Caco-2 (cell line): Measurements from ENCODE around the gene ADAMTS5. TPM values are rescaled to one million over a fixed set of nuclear protein-coding genes. Genes with fewer than 3 reads are reported as not detected.
A peak's percentile ranks its signal among the peaks of the same experiment; 100 is the strongest.

Experiments used
- Bru-seq: library from RNA; stranded (reverse); fragments of 400-500 nt; gene quantifications from one replicate; lab custom pipeline; 2021; lab: Mats Ljungman, UMichigan
- BruChase-seq, 2 experiments: library from RNA; stranded (reverse); fragments of 400-500 nt; gene quantifications; one replicate each; lab custom pipeline; 2021; lab: Mats Ljungman, UMichigan
- BruUV-seq: library from RNA; stranded (reverse); fragments of 400-500 nt; replicated peaks from 2 replicates; lab custom pipeline; 2021; lab: Mats Ljungman, UMichigan
- CTCF ChIA-PET: fragments of 300-600 bp; sonication (Branson Sonifier 250); formaldehyde crosslinking; loops from one replicate; lab custom pipeline; 2022; ENCODE audit warnings: antibody characterized with exemption; lab: Charles Lee
- POLR2A ChIA-PET: fragments of 300-600 bp; sonication (Branson Sonifier 250); formaldehyde crosslinking; loops from one replicate; lab custom pipeline; 2022; ENCODE audit warnings: antibody characterized with exemption; lab: Charles Lee
- DNase-seq, 2 experiments: peaks; one replicate each; pipeline versions ENCODE4 v3.0.0 to v3.0.0-alpha.2; 2020 to 2022
- H3K27me3 ChIP-seq: replicated peaks from 2 replicates; pipeline ENCODE4 v1.6.0; 2011; ENCODE audit warnings: low read length; ENCODE audit not compliant: control insufficient read depth, insufficient read depth
- H3K36me3 ChIP-seq: 2 replicates; pipeline ENCODE4 v1.5.1; 2011; ENCODE audit warnings: low read length; ENCODE audit not compliant: control insufficient read depth, insufficient read depth
- H3K4me1 ChIP-seq: fragments of 250-450 bp; sonication (Bioruptor Pico); 2 replicates; pipeline ENCODE4 v1.5.1; 2020; ENCODE audit warnings: mild to moderate bottlenecking
- H3K4me3 ChIP-seq: 2 replicates; pipeline ENCODE4 v1.5.1; 2011; ENCODE audit warnings: low read depth, mild to moderate bottlenecking, control low read depth, low read length
- H3K9me3 ChIP-seq: fragments of 250-450 bp; sonication (Bioruptor Pico); 2 replicates; pipeline ENCODE4 v1.5.1; 2020; ENCODE audit warnings: mild to moderate bottlenecking, moderate library complexity
- H3K27ac Mint-ChIP-seq: one replicate; pipeline ENCODE4 v1.8.0; 2022; ENCODE audit warnings: mixed read lengths; ENCODE audit not compliant: unreplicated experiment
- H3K27me3 Mint-ChIP-seq: one replicate; pipeline ENCODE4 v1.8.0; 2022; ENCODE audit warnings: mixed read lengths; ENCODE audit not compliant: insufficient read depth, unreplicated experiment
- H3K36me3 Mint-ChIP-seq: one replicate; pipeline ENCODE4 v1.8.0; 2022; ENCODE audit warnings: mild to moderate bottlenecking, mixed read lengths; ENCODE audit not compliant: insufficient read depth, unreplicated experiment
- H3K4me1 Mint-ChIP-seq: one replicate; pipeline ENCODE4 v1.8.0; 2022; ENCODE audit warnings: low read depth, mixed read lengths; ENCODE audit not compliant: unreplicated experiment
- H3K4me3 Mint-ChIP-seq: one replicate; pipeline ENCODE4 v1.8.0; 2022; ENCODE audit warnings: mild to moderate bottlenecking, moderate library complexity, mixed read lengths; ENCODE audit not compliant: unreplicated experiment
- H3K9me3 Mint-ChIP-seq: one replicate; pipeline ENCODE4 v1.8.0; 2022; ENCODE audit warnings: mixed read lengths; ENCODE audit not compliant: unreplicated experiment
- CTCF ChIP-seq, 2 experiments: fragments of 200-600 bp in 1 of 2; IDR thresholded peaks; 1 replicate in 1 of 2; 2 replicates in 1 of 2; pipeline versions ENCODE4 v1.5.1 to v1.8.0; 2011 to 2022; ENCODE audit warnings: antibody characterized with exemption in 1 of 2, control low read depth in 1 of 2, inconsistent platforms in 1 of 2, low read depth in 1 of 2, low read length in 1 of 2, mild to moderate bottlenecking in 1 of 2, moderate library complexity in 1 of 2; ENCODE audit not compliant: insufficient read depth in 1 of 2, severe bottlenecking in 1 of 2, unreplicated experiment in 1 of 2
- intact Hi-C: fragments of 100-400 bp; cut with micrococcal nuclease; formaldehyde crosslinking; loops from one replicate; pipeline ENCODE4 v1.10.0; 2022; ENCODE audit not compliant: unreplicated experiment
- long read RNA-seq: library from polyadenylated mRNA; stranded (forward); transcript quantifications from one replicate; pipeline ENCODE4 v2.0.0, GENCODE V29; 2022
- total RNA-seq: library from RNA; stranded (reverse); gene quantifications from 2 replicates; pipeline ENCODE4 v1.2.3, GENCODE V29; 2022

Gene ADAMTS5
- total RNA-seq (not detected in 2 replicates), Bru-seq, nascent RNA (not detected), BruChase-seq, experiment 1, labeled RNA remaining after a 2-hour chase (not detected), BruChase-seq, experiment 2, labeled RNA remaining after a 6-hour chase (not detected)
- long read RNA-seq: 0 reads

DNA sequence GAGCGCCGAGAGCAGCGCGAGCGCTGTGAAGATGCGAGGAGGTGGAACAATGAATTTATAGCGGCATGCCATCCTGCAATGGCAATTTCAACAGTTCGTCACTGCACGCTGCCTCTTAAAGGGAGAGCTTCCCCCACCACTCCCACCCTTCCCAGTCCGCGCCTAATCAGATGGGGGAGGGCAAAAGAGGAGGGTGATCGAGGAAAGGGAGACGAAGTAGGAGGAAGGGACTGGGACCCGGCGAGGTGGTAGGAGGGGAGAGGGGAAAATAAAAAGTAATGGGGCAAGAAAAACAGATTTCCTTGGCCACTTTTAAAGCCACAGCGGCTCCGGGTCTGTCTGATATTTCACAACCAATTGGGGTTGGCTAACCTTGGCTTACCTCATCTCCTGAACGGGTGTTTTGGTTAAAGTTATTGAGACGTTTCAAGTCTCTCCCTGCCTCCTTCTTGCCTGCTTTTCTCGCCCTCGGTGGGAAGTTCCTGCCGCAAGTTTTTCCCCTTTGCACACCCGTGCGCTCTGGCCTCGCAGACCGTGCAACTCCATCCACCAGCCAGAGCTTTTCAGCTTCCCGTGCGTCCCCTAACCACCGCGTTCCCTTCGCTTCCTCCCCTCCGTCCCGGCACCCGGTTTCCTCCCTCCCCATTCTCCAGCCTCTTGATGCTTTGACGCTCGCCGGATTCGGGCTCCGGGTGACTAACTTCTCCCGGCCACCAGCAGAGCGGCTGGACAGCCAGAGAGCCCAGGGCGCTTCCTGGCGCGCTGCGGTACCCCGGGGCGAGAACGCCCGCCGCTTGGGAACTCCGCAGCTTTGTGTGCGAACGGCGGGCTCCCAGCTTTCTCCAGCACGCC, at the start of gene ADAMTS5:
TSS of gene ADAMTS5 (minus strand) at position 27 of the 852 bp plus-strand sequence. CDS start 697 bp downstream, outside the sequence.
- no peak within 1 kb of the TSS for H3K4me3 ChIP-seq
- H3K9me3 ChIP-seq: no peaks in the 10 kb centered on the region
- H3K27me3 ChIP-seq: no peaks in the 10 kb centered on the region
- peaks cover 5% of the 10 kb centered on the region for H3K36me3 Mint-ChIP-seq
- H3K4me1 Mint-ChIP-seq: no peaks in the 10 kb centered on the region
- peaks cover 6% of the 10 kb centered on the region for H3K27me3 Mint-ChIP-seq
- no peak for DNase-seq
- H3K27ac Mint-ChIP-seq: no peak within 1 kb of the TSS
- peak within 1 kb of the TSS; percentile 12 for H3K4me3 Mint-ChIP-seq
- no TSS peak for BruUV-seq
- no peaks in the 10 kb centered on the region for H3K9me3 Mint-ChIP-seq
- no peaks in the 10 kb centered on the region for H3K4me1 ChIP-seq
- POLR2A ChIA-PET: no interaction called here
- CTCF ChIA-PET: no interaction called here
- H3K36me3 ChIP-seq: no peaks in the 10 kb centered on the region
- no peak for TF ChIP-seq CTCF (IDR thresholded peaks at IDR 0.05; ENCODE audit: insufficient read depth in 1 of 2, low read depth in 1 of 2, low read length in 1 of 2, severe bottlenecking in 1 of 2, unreplicated experiment in 1 of 2)
- intact Hi-C loops: no loop called here

DNA sequence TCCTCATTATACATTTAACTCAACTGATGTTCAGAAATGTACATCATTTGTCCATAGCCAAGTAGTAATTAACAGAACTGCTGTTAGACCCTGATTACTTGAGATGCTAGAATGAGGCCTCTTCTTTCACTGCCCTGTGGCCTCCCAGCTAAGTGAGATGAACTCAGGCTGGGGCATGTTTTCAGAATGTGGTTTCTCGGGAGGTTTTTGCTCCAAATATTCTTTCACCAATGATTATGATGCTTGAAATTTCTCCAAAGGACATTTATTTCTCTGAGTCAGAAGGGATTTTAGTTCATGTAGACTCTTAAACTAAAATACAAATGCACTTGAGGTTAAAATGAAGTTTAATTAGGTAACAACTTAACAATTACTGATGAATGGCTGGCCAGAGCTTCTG, 34.6 kb upstream of the ADAMTS5 start:
- Mint-ChIP-seq H3K27me3 (no peaks in the 10 kb centered on the region), H3K36me3 (no peaks in the 10 kb centered on the region), H3K27ac (no peak overlapping the region), H3K9me3 (no peaks in the 10 kb centered on the region), H3K4me1 (no peaks in the 10 kb centered on the region), H3K4me3 (no peak overlapping the region)
- H3K4me3 ChIP-seq: no peak overlapping the region
- no peaks in the 10 kb centered on the region for H3K9me3 ChIP-seq
- intact Hi-C loops: no loop called here
- CTCF ChIA-PET: no interaction called here
- TF ChIP-seq CTCF (IDR thresholded peaks at IDR 0.05; ENCODE audit: insufficient read depth in 1 of 2, low read depth in 1 of 2, low read length in 1 of 2, severe bottlenecking in 1 of 2, unreplicated experiment in 1 of 2): no peak
- H3K36me3 ChIP-seq: no peaks in the 10 kb centered on the region
- POLR2A ChIA-PET: no interaction called here
- no peak for DNase-seq
- H3K27me3 ChIP-seq: no peaks in the 10 kb centered on the region
- BruUV-seq: no TSS peak
- no peaks in the 10 kb centered on the region for H3K4me1 ChIP-seq

GRCh38 chr21:26983576-26983975, 16.7 kb upstream of the ADAMTS5 start:
- POLR2A ChIA-PET: no interaction called here

More at GRCh38 chr21:26983576-26983975, 16.7 kb upstream of the ADAMTS5 start:
- CTCF ChIA-PET: no interaction called here
- no peak overlapping the region for H3K4me3 ChIP-seq
- Mint-ChIP-seq H3K9me3 (peaks cover 10% of the 10 kb centered on the region), H3K4me1 (no peaks in the 10 kb centered on the region), H3K36me3 (no peaks in the 10 kb centered on the region), H3K4me3 (no peak overlapping the region), H3K27me3 (no peaks in the 10 kb centered on the region), H3K27ac (no peak overlapping the region)
- no peak for DNase-seq
- TF ChIP-seq CTCF (IDR thresholded peaks at IDR 0.05; ENCODE audit: insufficient read depth in 1 of 2, low read depth in 1 of 2, low read length in 1 of 2, severe bottlenecking in 1 of 2, unreplicated experiment in 1 of 2): no peak
- H3K36me3 ChIP-seq: no peaks in the 10 kb centered on the region
- intact Hi-C loops: no loop called here
- no TSS peak for BruUV-seq
- H3K4me1 ChIP-seq: no peaks in the 10 kb centered on the region
- H3K9me3 ChIP-seq: peaks cover 8% of the 10 kb centered on the region; the same call in 1 of the 2 replicates
- H3K27me3 ChIP-seq: no peaks in the 10 kb centered on the region
